GM23248 (cell line): ENCODE data around the gene MEI1.

ENCODE experiments used
- EZH2 ChIP-seq: fragments of 200-600 bp; sonication (generic); IDR thresholded peaks from 2 replicates; pipeline ENCODE4 v1.6.1; 2018; ENCODE audit warnings: antibody characterized with exemption, mild to moderate bottlenecking; ENCODE audit not compliant: insufficient read depth, poor library complexity, severe bottlenecking
- EZH2phosphoT487 ChIP-seq: fragments of 200-600 bp; sonication (generic); IDR thresholded peaks from 2 replicates; pipeline ENCODE4 v1.6.1; 2018; ENCODE audit warnings: antibody characterized with exemption, moderate library complexity, mild to moderate bottlenecking, low read depth; ENCODE audit not compliant: insufficient read depth

- no peak for TF ChIP-seq EZH2
- TF ChIP-seq EZH2phosphoT487 = no peak
Measured at GRCh38 chr22:41800348-41801146, 101.2 kb downstream of the MEI1 start, which contains the start of gene CCDC134.
